ENCODE results near the gene BOD1. TPM values are rescaled to one million over a fixed set of nuclear protein-coding genes. Genes with fewer than 3 reads are reported as not detected.

The BOD1 gene
- total RNA-seq, 1 donor: 74.3 TPM

DNA sequence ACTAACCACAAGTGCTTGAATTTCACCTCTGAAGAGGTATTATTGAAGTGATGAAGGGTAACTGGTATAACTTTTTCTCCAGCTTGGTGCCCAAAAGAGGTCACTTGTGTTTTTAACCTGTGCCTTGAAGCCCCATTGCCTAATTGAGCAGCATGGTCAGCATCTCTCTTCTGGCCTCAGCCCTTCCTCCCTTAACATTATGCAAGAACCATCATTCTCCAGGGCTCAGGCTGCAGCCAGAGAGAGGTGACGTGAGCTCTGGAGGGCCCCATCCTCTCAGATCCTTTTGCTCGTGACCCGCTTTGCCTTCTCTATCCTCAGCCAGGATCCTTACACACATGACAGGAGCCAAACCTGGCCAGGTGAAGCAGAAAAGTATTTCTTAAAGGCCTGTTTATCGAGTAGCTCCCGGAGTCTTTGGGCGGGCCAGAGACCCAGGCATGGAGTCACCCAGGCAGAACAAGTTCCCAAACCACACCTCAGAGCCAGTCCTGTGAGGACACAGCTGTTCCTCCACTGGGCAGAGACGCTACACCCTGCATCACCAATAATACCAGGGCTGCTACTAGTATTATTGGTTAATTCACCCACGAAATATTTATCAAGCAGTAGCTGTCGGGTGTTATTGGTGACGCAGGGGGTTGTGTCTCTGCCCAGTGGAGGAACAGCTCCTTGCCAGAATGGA is 29.6 kb upstream of the BOD1 start:
- TF ChIP-seq, protein P1, sequence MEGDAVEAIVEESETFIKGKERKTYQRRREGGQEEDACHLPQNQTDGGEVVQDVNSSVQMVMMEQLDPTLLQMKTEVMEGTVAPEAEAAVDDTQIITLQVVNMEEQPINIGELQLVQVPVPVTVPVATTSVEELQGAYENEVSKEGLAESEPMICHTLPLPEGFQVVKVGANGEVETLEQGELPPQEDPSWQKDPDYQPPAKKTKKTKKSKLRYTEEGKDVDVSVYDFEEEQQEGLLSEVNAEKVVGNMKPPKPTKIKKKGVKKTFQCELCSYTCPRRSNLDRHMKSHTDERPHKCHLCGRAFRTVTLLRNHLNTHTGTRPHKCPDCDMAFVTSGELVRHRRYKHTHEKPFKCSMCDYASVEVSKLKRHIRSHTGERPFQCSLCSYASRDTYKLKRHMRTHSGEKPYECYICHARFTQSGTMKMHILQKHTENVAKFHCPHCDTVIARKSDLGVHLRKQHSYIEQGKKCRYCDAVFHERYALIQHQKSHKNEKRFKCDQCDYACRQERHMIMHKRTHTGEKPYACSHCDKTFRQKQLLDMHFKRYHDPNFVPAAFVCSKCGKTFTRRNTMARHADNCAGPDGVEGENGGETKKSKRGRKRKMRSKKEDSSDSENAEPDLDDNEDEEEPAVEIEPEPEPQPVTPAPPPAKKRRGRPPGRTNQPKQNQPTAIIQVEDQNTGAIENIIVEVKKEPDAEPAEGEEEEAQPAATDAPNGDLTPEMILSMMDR (IDR thresholded peaks at IDR 0.05; ENCODE audit: insufficient read depth, low read depth, low read length): no peak
- peak; percentile 3 for DNase-seq (ENCODE audit: low read depth)
- no peak overlapping the region for H3K4me3 ChIP-seq (ENCODE audit: low read depth, low read length)

GRCh38 chr5:173645437-173645807 is 29.0 kb upstream of the BOD1 start:
- TF ChIP-seq, protein P1 (IDR thresholded peaks at IDR 0.05; ENCODE audit: insufficient read depth, low read depth, low read length): no peak
- peak; percentile 25 for DNase-seq (ENCODE audit: low read depth)
- H3K4me3 ChIP-seq (ENCODE audit: low read depth, low read length): no peak overlapping the region

DNA sequence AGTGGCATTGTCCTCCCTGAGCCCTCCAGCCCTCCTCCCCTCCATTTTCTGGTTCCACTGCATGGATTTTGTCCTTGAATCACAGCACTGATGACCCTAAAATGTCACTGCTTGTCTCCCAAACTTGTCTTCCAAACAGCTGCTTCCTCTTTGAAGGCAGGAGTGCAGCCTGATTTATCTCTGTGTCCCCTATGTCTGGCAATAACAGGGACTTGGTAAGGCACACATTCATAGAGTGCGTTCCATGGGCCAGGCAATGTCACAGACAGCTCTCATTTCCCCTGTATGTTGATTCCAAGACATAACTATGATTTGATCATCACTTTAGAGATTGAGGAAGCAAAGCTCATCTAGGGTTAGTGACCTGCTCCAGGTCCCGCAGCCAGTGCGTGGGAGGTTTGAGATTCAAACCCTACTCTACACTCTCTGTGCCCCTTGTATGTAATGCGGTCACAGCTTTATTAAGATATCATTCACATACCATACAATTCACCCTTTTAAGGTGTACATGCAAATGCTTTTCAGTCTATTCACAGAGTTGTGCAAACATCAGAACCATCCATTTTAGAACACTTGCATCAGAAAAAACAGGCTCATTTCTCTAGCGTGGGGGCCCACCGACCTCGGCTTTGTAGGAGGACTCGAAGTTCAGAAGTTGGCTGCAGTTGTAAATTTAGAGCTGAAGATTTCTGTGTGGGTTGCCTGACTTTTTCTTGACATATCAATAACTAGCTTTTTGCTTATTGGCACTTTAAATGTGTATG is 28.4 kb upstream of the BOD1 start:
- no peak overlapping the region for H3K4me3 ChIP-seq (ENCODE audit: low read depth, low read length)
- TF ChIP-seq, protein P1 (IDR thresholded peaks at IDR 0.05; ENCODE audit: insufficient read depth, low read depth, low read length): no peak
- DNase-seq (ENCODE audit: low read depth): peak; percentile 11

GRCh38 chr5:173643964-173644363 is 27.5 kb upstream of the BOD1 start:
- no peak for DNase-seq (ENCODE audit: low read depth)
- H3K4me3 ChIP-seq (ENCODE audit: low read depth, low read length): no peak overlapping the region
- TF ChIP-seq, protein P1 (IDR thresholded peaks at IDR 0.05; ENCODE audit: insufficient read depth, low read depth, low read length): no peak

GRCh38 chr5:173642895-173643481 is 26.5 kb upstream of the BOD1 start:
- H3K4me3 ChIP-seq (ENCODE audit: low read depth, low read length): no peak overlapping the region
- DNase-seq (ENCODE audit: low read depth): no peak
- TF ChIP-seq, protein P1 (IDR thresholded peaks at IDR 0.05; ENCODE audit: insufficient read depth, low read depth, low read length): no peak

DNA sequence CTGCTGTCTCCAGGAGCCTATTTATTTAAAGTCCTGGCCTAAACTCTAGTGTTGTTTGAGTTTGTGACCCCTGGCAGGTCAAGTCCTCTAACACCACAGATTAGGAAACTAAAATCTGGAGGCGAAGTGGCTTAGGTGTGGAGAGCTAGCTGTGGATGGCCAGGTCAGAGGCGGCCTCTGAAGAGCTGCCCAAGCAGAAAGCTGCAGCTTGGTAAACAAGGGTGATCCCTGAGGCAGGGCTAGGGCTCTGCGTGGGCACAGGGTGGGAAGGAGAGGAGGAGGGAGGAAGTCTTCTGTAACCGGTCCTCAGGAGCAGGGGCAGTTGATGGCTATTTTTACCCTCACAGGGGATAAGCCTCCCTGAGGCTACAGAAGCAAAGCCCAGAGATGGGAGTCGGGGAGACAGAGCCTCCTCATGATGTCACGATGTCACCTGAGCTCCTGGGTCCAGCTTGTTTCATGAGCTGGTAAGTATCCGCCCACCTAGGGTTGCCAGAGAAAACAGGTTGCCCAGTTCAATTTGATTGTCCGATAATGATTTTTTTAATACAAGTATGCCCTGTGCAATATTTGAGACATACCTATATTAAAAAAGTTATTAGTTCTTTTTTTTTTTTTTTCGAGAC is 25.9 kb upstream of the BOD1 start:
- DNase-seq (ENCODE audit: low read depth): no peak
- TF ChIP-seq, protein P1 (IDR thresholded peaks at IDR 0.05; ENCODE audit: insufficient read depth, low read depth, low read length): no peak
- H3K4me3 ChIP-seq (ENCODE audit: low read depth, low read length): no peak overlapping the region

All from fibroblast of villous mesenchyme (primary cell).